ENCODE measurements around the gene SMARCE1. TPM values are rescaled to one million over a fixed set of nuclear protein-coding genes. Genes with fewer than 3 reads are reported as not detected.

The SMARCE1 gene
- total RNA-seq, 1 donor from 2014 or later: 89.5 TPM

GRCh38 chr17:40695874-40696472 lies 48.4 kb upstream of the SMARCE1 start:
- H3K4me2 ChIP-seq (ENCODE audit: low read length): no peak overlapping the region
- H3K27me3 ChIP-seq (ENCODE audit: insufficient read depth, low read length): peaks cover 25% of the 10 kb centered on the region
- Mint-ChIP-seq H3K27ac (ENCODE audit: unreplicated experiment) (no peak overlapping the region), H3K9me3 (ENCODE audit: unreplicated experiment) (no peaks in the 10 kb centered on the region), H3K36me3 (ENCODE audit: low read depth, unreplicated experiment) (no peaks in the 10 kb centered on the region), H3K27me3 (ENCODE audit: low read depth, unreplicated experiment) (peaks cover 17% of the 10 kb centered on the region), H3K4me3 (ENCODE audit: unreplicated experiment) (no peak overlapping the region), H3K4me1 (ENCODE audit: low read depth, unreplicated experiment) (no peaks in the 10 kb centered on the region)
- H3K9ac ChIP-seq (ENCODE audit: low read length): no peak overlapping the region
- H3K79me2 ChIP-seq (ENCODE audit: insufficient read depth, low read length): no peaks in the 10 kb centered on the region
- H3K36me3 ChIP-seq (ENCODE audit: insufficient read depth, low read length): no peaks in the 10 kb centered on the region
- TF ChIP-seq EZH2 (IDR thresholded peaks at IDR 0.05; ENCODE audit: insufficient read depth, low read length) (no peak), CTCF (IDR thresholded peaks at IDR 0.05; ENCODE audit: insufficient read depth, low read depth, low read length) (no peak)
- no peaks in the 10 kb centered on the region for H3K4me1 ChIP-seq (ENCODE audit: insufficient read depth, low read length)
- H3K27ac ChIP-seq (ENCODE audit: low read depth, low read length): no peak overlapping the region
- no peak overlapping the region for H2AFZ ChIP-seq (ENCODE audit: low read depth, low read length)
- H3K4me3 ChIP-seq (ENCODE audit: insufficient read depth, low read depth, low read length): no peak overlapping the region
- no peaks in the 10 kb centered on the region for H4K20me1 ChIP-seq (ENCODE audit: insufficient read depth, low read length)
- DNase-seq (ENCODE audit: low read depth) (no peak), FAIRE-seq (no peak)
- H3K9me3 ChIP-seq (ENCODE audit: insufficient read depth, low read depth, low read length): no peaks in the 10 kb centered on the region

- Mint-ChIP-seq H3K4me1 (ENCODE audit: low read depth, unreplicated experiment) (no peaks in the 10 kb centered on the region), H3K27me3 (ENCODE audit: low read depth, unreplicated experiment) (peaks cover 12% of the 10 kb centered on the region), H3K9me3 (ENCODE audit: unreplicated experiment) (no peaks in the 10 kb centered on the region), H3K36me3 (ENCODE audit: low read depth, unreplicated experiment) (no peaks in the 10 kb centered on the region), H3K27ac (ENCODE audit: unreplicated experiment) (no peak overlapping the region), H3K4me3 (ENCODE audit: unreplicated experiment) (no peak overlapping the region)
- no peaks in the 10 kb centered on the region for H3K4me1 ChIP-seq (ENCODE audit: insufficient read depth, low read length)
- H2AFZ ChIP-seq (ENCODE audit: low read depth, low read length): no peak overlapping the region
- H3K79me2 ChIP-seq (ENCODE audit: insufficient read depth, low read length): no peaks in the 10 kb centered on the region
- H3K27me3 ChIP-seq (ENCODE audit: insufficient read depth, low read length): peaks cover 27% of the 10 kb centered on the region
- H3K9me3 ChIP-seq (ENCODE audit: insufficient read depth, low read depth, low read length): no peaks in the 10 kb centered on the region
- FAIRE-seq (no peak), DNase-seq (ENCODE audit: low read depth) (no peak)
- no peak overlapping the region for H3K9ac ChIP-seq (ENCODE audit: low read length)
- no peaks in the 10 kb centered on the region for H4K20me1 ChIP-seq (ENCODE audit: insufficient read depth, low read length)
- no peak overlapping the region for H3K4me2 ChIP-seq (ENCODE audit: low read length)
- H3K4me3 ChIP-seq (ENCODE audit: insufficient read depth, low read depth, low read length): no peak overlapping the region
- TF ChIP-seq EZH2 (IDR thresholded peaks at IDR 0.05; ENCODE audit: insufficient read depth, low read length): no peak
- no peak for TF ChIP-seq CTCF (IDR thresholded peaks at IDR 0.05; ENCODE audit: insufficient read depth, low read depth, low read length)
- H3K36me3 ChIP-seq (ENCODE audit: insufficient read depth, low read length): no peaks in the 10 kb centered on the region
- no peak overlapping the region for H3K27ac ChIP-seq (ENCODE audit: low read depth, low read length)
Measured at GRCh38 chr17:40694584-40694983, 47.0 kb upstream of the SMARCE1 start.

- H3K4me1 ChIP-seq (ENCODE audit: insufficient read depth, low read length): no peaks in the 10 kb centered on the region
- Mint-ChIP-seq H3K4me3 (ENCODE audit: unreplicated experiment) (no peak overlapping the region), H3K27ac (ENCODE audit: unreplicated experiment) (no peak overlapping the region), H3K9me3 (ENCODE audit: unreplicated experiment) (no peaks in the 10 kb centered on the region), H3K27me3 (ENCODE audit: low read depth, unreplicated experiment) (no peaks in the 10 kb centered on the region), H3K36me3 (ENCODE audit: low read depth, unreplicated experiment) (no peaks in the 10 kb centered on the region), H3K4me1 (ENCODE audit: low read depth, unreplicated experiment) (no peaks in the 10 kb centered on the region)
- no peak overlapping the region for H3K27ac ChIP-seq (ENCODE audit: low read depth, low read length)
- H3K4me3 ChIP-seq (ENCODE audit: insufficient read depth, low read depth, low read length): no peak overlapping the region
- no peak overlapping the region for H3K9ac ChIP-seq (ENCODE audit: low read length)
- DNase-seq (ENCODE audit: low read depth) (no peak), FAIRE-seq (no peak)
- H3K4me2 ChIP-seq (ENCODE audit: low read length): no peak overlapping the region
- no peaks in the 10 kb centered on the region for H3K9me3 ChIP-seq (ENCODE audit: insufficient read depth, low read depth, low read length)
- H3K36me3 ChIP-seq (ENCODE audit: insufficient read depth, low read length): no peaks in the 10 kb centered on the region
- peaks cover 15% of the 10 kb centered on the region for H3K27me3 ChIP-seq (ENCODE audit: insufficient read depth, low read length)
- TF ChIP-seq EZH2 (IDR thresholded peaks at IDR 0.05; ENCODE audit: insufficient read depth, low read length) (no peak), CTCF (IDR thresholded peaks at IDR 0.05; ENCODE audit: insufficient read depth, low read depth, low read length) (no peak)
- H2AFZ ChIP-seq (ENCODE audit: low read depth, low read length): no peak overlapping the region
- H3K79me2 ChIP-seq (ENCODE audit: insufficient read depth, low read length): no peaks in the 10 kb centered on the region
- no peaks in the 10 kb centered on the region for H4K20me1 ChIP-seq (ENCODE audit: insufficient read depth, low read length)
Measured at GRCh38 chr17:40687106-40687505, 39.5 kb upstream of the SMARCE1 start.
